PFSK-1 (cell line): ENCODE measurements around the gene RPA1.

ENCODE experiments used
- FOXP2 ChIP-seq: optimal IDR thresholded peaks from 2 replicates; pipeline ENCODE3; 2011; ENCODE audit warnings: borderline replicate concordance, control low read depth, inconsistent platforms; ENCODE audit not compliant: insufficient read depth; ENCODE audit errors: extremely low read length, extremely low read depth
- POLR2AphosphoS5 ChIP-seq: IDR thresholded peaks from 2 replicates; pipeline ENCODE4 v1.6.1; 2012; ENCODE audit warnings: low read depth, mild to moderate bottlenecking, control low read depth, low read length, moderate library complexity
- REST ChIP-seq, 2 experiments: IDR thresholded peaks; 2 replicates each; pipeline versions ENCODE4 v1.6.1 to v1.8.0; 2011 to 2012; ENCODE audit warnings: low read depth in 2 of 2, low read length in 2 of 2, control low read depth in 1 of 2, inconsistent platforms in 1 of 2, mild to moderate bottlenecking in 1 of 2, moderate library complexity in 1 of 2; ENCODE audit not compliant: insufficient read depth in 1 of 2
- SIN3A ChIP-seq: IDR thresholded peaks from 2 replicates; pipeline ENCODE4 v1.6.1; 2012; ENCODE audit warnings: mild to moderate bottlenecking, low read length, moderate library complexity, borderline replicate concordance; ENCODE audit not compliant: insufficient read depth
- TAF1 ChIP-seq: IDR thresholded peaks from 2 replicates; pipeline ENCODE4 v1.6.1; 2012; ENCODE audit warnings: low read length, control low read depth, borderline replicate concordance; ENCODE audit not compliant: insufficient read depth

The RPA1 gene

GRCh38 chr17:1878419-1879121 is 48.8 kb downstream of the RPA1 start:
- TF ChIP-seq TAF1 (no peak), SIN3A (no peak), REST (IDR thresholded peaks at IDR 0.05; ENCODE audit: insufficient read depth in 1 of 2, low read depth in 2 of 2, low read length in 2 of 2) (no peak), FOXP2 (no peak), POLR2AphosphoS5 (no peak)

- TF ChIP-seq POLR2AphosphoS5 (no peak), SIN3A (no peak), REST (IDR thresholded peaks at IDR 0.05; ENCODE audit: insufficient read depth in 1 of 2, low read depth in 2 of 2, low read length in 2 of 2) (no peak), TAF1 (no peak), FOXP2 (no peak)
These were observed 51.2 kb downstream of the RPA1 start for GRCh38 chr17:1880851-1881630.

GRCh38 chr17:1882836-1883235 is 53.0 kb downstream of the RPA1 start:
- no peak for TF ChIP-seq REST (IDR thresholded peaks at IDR 0.05; ENCODE audit: insufficient read depth in 1 of 2, low read depth in 2 of 2, low read length in 2 of 2)
- no peak for TF ChIP-seq POLR2AphosphoS5
- no peak for TF ChIP-seq FOXP2
- no peak for TF ChIP-seq TAF1
- TF ChIP-seq SIN3A: no peak

GRCh38 chr17:1883536-1883935 is 53.7 kb downstream of the RPA1 start:
- TF ChIP-seq SIN3A (no peak), POLR2AphosphoS5 (no peak), REST (IDR thresholded peaks at IDR 0.05; ENCODE audit: insufficient read depth in 1 of 2, low read depth in 2 of 2, low read length in 2 of 2) (no peak)

GRCh38 chr17:1888741-1889140 is 58.9 kb downstream of the RPA1 start:
- TF ChIP-seq TAF1: no peak
- no peak for TF ChIP-seq FOXP2
- TF ChIP-seq REST (IDR thresholded peaks at IDR 0.05; ENCODE audit: insufficient read depth in 1 of 2, low read depth in 2 of 2, low read length in 2 of 2): no peak
- no peak for TF ChIP-seq POLR2AphosphoS5
